GM10266 (cell line): ENCODE data around the gene CMTR1.

Source experiments
- DNase-seq: peaks from one replicate; pipeline ENCODE4 v3.0.0; 2012; ENCODE audit errors: extremely low spot score
- CTCF ChIP-seq: IDR thresholded peaks from 2 replicates; pipeline ENCODE4 v1.5.1; 2012; ENCODE audit warnings: mild to moderate bottlenecking, low read depth; ENCODE audit not compliant: control insufficient read depth, insufficient read depth; ENCODE audit errors: missing control alignments

CMTR1 gene

GRCh38 chr6:37418722-37419121, 14.3 kb upstream of the CMTR1 start:
- no peak for TF ChIP-seq CTCF
- DNase-seq = no peak

DNA sequence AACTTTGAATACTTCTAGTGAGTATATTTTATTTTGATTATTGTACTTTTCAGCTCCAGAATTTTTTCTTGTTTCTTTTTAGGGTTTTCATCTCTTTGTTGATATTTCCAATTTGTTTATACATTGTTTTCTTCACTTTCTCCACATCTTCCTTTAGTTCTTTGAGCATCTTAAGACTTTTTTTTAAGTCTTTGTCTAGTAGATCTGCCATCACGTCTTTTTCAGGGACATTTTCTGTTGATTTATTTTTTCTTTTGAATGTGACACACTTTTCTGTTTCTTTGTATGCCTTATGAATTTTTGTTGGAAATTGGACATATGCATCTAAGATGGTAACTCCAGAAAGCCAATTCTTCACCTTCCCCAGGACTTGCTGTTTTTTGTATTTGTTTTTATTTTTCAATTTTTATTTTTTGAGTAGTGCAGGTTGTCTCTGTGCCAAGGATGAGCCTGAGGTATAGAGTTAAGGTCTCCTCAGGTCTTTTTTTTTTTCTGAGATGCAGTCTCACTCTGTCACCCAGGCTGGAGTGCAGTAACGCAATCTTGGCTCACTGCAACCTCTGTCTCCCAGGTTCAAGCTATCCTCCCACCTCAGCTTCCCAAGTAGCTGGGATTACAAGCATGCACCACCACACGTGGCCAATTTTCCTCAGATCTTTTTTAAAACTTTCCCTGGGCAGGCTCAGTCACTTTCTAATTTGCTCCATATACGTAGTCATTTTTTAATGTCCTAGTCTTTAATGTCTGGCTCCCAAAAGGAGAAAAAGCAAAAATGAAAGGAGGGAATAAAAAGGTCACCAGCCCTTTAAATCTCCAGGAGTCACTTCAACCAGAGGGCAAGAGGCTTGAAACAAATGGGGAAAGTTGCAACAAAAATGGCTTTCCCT, 6.7 kb upstream of the CMTR1 start:
- no peak for DNase-seq
- no peak for TF ChIP-seq CTCF

GRCh38 chr6:37426945-37427510, 6.0 kb upstream of the CMTR1 start:
- TF ChIP-seq CTCF = no peak
- no peak for DNase-seq

GRCh38 chr6:37429352-37429750, 3.7 kb upstream of the CMTR1 start:
- no peak for TF ChIP-seq CTCF
- no peak for DNase-seq

- no peak for TF ChIP-seq CTCF
- peak; percentile 16 for DNase-seq
Measured at GRCh38 chr6:37432590-37432915, 468 bp upstream of the CMTR1 start.

DNA sequence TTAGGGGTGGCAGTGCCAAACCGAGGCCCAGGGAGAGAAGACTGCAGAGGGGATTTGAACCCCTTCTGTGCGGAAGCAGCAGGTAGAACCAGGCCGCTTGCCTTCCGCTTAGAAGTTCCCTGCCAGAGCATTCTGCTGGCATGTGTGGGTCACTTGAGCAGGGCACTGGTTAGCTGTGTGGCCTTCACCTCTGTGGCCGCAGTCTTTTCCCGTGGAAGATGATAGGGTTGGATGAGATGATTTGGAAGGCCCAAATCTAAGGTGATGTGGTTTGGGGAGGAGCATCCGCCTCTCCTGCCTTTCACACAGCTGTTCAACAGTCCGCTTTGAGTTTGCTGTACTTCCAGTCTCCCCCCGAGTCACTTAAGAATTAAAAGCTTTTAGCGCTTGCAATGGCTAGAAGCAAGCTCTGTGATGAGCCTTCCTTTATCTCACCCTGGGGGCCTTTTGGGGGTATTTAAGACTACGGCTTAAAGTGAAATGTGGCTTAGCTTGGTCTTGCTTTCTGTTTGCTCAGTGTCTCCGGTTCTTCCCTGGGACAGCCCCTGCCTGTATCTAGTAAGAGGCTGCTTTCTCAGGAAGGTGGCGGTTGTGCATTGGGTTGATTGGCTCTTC, 743 bp downstream of the CMTR1 start:
- DNase-seq = peak; percentile 76
- no peak for TF ChIP-seq CTCF

GRCh38 chr6:37435373-37435772, 2.4 kb downstream of the CMTR1 start:
- no peak for DNase-seq
- no peak for TF ChIP-seq CTCF
